ENCODE data around the gene ACP1.

DNA sequence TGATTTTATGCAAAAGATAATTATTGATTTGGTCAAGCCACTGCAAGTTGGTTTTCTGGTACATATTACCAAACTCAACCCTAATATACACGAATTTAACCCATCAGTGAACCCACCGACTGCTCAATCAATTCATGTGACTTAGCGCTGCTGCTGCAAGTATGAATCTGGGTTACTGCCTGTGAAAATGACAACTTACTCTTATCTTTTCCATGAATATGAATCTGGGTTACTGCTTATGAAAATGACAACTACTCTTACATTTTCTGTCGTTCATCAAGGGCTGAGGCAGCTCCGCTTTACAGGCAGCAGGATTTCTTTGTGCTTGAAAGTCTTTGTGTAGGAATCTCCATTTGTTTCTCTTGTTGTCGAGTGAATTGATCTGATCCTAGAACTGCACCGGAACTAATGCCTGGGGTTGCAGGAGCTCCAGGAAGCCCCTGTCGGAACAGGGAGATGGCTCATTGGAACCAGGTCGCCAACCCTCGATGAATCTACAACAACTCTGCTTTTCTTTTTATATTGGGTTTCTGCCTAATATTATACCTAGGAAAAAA, 45.3 kb downstream of the ACP1 start:
- TF ChIP-seq, protein P1, sequence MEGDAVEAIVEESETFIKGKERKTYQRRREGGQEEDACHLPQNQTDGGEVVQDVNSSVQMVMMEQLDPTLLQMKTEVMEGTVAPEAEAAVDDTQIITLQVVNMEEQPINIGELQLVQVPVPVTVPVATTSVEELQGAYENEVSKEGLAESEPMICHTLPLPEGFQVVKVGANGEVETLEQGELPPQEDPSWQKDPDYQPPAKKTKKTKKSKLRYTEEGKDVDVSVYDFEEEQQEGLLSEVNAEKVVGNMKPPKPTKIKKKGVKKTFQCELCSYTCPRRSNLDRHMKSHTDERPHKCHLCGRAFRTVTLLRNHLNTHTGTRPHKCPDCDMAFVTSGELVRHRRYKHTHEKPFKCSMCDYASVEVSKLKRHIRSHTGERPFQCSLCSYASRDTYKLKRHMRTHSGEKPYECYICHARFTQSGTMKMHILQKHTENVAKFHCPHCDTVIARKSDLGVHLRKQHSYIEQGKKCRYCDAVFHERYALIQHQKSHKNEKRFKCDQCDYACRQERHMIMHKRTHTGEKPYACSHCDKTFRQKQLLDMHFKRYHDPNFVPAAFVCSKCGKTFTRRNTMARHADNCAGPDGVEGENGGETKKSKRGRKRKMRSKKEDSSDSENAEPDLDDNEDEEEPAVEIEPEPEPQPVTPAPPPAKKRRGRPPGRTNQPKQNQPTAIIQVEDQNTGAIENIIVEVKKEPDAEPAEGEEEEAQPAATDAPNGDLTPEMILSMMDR (IDR thresholded peaks at IDR 0.05), result no peak
- TF ChIP-seq EZH2 (IDR thresholded peaks at IDR 0.05) (no peak), EZH2phosphoT487 (IDR thresholded peaks at IDR 0.05) (no peak)
